ENCODE results near the gene EEFSEC.

GRCh38 chr3:128178782-128179483 lies 25.7 kb downstream of the EEFSEC start:
- TF ChIP-seq, protein P1, sequence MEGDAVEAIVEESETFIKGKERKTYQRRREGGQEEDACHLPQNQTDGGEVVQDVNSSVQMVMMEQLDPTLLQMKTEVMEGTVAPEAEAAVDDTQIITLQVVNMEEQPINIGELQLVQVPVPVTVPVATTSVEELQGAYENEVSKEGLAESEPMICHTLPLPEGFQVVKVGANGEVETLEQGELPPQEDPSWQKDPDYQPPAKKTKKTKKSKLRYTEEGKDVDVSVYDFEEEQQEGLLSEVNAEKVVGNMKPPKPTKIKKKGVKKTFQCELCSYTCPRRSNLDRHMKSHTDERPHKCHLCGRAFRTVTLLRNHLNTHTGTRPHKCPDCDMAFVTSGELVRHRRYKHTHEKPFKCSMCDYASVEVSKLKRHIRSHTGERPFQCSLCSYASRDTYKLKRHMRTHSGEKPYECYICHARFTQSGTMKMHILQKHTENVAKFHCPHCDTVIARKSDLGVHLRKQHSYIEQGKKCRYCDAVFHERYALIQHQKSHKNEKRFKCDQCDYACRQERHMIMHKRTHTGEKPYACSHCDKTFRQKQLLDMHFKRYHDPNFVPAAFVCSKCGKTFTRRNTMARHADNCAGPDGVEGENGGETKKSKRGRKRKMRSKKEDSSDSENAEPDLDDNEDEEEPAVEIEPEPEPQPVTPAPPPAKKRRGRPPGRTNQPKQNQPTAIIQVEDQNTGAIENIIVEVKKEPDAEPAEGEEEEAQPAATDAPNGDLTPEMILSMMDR (conservative IDR thresholded peaks at IDR 0.05) = no peak
- no peak for TF ChIP-seq EZH2 (IDR thresholded peaks at IDR 0.05; ENCODE audit: low read depth)
